Activated gamma-delta T cell (primary cell): ENCODE measurements around the gene REPS2.
"Not testable (repeated sequence)": the region's sequence is repeated elsewhere in the genome, so short reads cannot be mapped to it uniquely, and the experiment has no call there.

Experiments used
- DNase-seq: peaks from one replicate; lab custom pipeline; 2025; lab: John Stamatoyannopoulos, UW
- total RNA-seq, 2 donors: gene quantifications; one replicate each; lab custom pipeline; 2026; lab: John Stamatoyannopoulos, UW

REPS2 gene
- total RNA-seq = 1.1 to 3.8 reads per million in 2 donors

DNA sequence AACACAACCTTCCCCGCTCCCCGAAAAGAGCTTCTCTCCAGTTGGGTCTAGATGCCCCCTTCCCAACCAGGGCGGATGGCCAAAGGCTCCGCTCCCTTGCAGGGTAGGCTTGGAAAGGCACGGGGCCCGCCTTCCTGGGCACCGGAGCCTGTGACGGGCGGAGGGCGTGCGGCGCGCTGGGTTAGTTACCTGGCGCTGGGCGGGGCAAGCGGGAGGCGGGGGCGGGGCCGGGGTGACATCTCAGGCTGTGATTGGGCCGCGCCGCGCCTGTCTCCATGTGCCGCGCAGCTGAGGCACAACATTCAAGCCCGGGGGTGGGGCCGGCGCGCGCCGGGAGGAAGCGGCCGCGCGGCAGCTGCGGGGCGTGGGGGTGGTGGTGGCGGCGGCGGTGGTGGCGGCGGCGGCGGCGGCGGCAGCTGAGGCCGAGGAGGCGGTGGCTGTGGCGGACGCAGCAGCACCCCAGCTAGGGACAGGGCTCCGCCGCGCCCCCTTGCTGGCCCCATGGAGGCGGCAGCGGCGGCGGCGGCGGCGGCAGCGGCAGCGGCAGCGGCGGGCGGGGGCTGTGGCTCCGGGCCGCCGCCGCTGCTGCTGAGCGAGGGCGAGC lies at the start of gene REPS2:
REPS2 (plus strand) TSS at position 298 of the 604 bp plus-strand sequence; CDS start at position 502, 204 bp downstream.
- DNase-seq = peak; percentile 65

DNA sequence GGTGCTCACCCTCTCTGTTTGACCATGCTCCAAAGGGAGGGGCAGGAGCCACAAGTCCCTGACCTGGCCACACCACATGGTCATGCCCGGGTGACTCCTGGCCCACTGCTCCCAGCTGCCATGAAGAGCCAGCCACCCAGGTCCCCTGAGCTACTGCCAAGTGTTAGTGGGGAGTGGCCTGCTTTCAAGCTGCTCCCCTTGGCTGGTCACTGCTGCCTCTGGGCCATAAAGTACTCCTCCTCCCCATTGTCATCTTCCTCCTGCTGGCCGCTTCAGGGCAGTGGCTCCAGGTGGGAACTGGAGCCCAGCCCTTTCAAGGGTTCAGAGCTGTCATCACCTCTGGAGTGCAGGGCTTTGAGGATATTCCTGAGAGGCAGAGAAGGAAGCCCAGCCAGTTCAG lies 49.0 kb upstream of the REPS2 start:
- no peak for DNase-seq

DNA sequence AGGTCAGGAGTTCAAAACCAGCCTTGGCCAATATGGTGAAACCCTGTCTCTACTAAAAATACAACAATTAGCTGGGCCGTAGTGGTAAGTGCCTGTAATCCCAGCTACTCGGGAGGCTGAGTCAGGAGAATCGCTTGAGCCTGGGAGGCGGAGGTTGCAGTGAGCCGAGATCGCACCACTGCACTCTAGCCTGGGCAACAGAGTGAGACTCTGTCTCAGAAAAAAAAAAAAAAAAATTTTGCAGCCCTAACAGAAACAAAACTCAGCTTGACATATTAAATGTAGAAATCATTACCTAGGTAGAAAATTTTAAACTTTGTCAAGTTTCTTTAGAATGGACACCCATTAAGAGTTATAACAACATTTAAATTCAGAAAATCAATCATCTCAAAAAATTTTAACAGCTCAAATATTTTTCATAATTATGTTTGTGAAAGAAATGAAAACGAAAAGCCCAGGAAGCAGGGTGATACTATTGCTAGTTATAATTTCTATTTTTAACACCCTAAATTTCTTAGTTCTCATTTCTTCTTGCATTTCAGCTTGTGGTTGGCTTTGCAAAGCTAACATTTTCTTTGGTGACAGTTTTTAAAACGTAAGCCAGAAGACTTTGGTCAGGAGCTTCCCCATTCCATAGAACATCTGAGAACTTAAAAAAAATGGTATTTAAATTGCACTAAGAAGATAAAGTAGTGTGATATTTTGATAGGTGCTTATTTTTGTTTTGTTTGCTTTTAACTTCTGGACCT lies 43.0 kb upstream of the REPS2 start:
- DNase-seq = no peak

DNA sequence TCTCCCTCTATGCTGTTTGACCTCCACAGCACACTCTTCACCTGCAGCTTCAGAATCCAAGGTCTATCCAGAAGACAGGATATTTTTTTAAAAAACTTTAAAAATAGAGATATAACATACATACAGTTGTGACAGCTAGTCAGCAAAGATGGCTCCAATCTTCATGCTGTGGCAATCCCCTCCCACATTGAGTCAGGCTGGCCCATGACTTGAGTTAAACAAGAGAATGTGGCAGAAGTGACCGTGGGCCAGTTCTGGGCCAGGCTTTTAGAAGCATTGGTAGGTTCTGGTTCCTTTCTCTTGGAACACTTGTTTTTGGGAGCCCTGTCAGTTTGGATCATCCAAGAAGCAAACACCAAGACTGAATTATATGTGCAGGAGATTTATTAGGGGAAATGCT lies 36.1 kb upstream of the REPS2 start:
- DNase-seq = no peak

DNA sequence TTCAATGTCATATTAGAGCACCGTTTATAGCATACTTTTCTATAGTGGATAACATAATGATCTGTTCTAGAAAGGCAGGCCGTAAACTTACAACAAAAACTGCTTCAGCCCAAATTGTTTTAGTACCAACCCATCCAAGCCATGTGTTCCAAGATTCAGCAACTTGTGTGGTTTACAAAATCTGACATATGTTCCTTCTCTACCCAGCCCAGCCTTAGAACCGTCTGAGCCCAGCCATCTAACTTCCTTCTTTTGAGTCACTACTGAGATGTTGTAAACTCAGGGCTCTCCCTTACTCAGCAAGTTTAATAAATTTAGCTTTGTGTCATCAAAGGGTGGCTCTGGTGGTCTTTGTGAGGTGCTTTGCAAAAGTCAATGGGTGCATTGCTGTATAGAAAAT lies 32.4 kb upstream of the REPS2 start:
- DNase-seq = no peak

DNA sequence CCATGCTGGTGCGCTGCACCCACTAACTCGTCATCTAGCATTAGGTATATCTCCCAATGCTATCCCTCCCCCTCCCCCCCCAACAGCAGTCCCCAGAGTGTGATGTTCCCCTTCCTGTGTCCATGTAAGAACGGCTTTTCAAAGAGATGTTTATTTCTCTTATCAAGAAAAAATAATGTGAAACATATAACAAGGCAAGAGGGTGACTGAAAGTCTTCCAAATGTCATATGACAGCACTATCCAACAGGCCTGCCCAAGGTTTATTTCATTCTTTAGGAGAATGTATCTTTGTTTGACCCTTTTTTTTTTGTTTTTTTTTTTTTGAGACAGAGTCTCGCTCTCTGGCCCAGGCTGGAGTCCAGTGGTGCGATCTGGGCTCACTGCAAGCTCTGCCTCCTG lies 29.9 kb upstream of the REPS2 start:
- DNase-seq = no peak

DNA sequence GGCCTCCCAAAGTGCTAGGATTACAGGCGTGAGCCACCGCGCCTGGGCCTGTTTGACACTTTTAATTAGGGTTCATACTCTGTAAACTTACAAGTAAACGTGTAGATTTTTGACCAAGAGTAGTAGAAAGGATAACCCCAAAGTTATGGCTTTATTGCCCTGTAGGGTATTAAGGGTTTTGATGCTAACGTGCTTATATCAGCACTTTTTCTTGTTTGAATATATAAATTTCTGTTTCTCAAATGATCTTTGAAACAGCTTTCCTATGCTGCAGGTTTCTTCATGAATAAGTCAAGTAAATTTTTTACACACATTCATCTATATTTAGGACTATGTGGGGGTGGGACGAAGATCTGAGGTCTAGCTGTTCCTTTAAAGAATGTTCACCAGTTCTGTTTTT lies 29.3 kb upstream of the REPS2 start:
- no peak for DNase-seq

DNA sequence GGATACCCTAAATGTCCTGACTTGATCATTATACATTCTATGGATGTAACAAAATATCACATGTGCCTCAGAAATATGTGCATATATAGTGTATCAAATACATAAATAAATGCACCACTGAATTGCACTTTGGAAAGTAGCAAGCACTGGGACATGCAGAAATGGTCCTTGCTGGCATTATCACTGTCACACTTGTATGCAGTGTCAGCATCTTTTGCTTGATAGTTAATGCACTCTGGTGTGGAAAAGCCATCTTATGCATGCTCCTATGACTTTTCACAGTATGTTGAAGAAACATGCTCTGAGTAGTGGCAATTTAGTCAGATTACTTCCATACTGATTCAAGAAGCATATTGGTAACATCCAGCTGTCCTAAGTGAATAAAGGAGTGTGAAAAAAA lies 27.5 kb upstream of the REPS2 start:
- DNase-seq = no peak

DNA sequence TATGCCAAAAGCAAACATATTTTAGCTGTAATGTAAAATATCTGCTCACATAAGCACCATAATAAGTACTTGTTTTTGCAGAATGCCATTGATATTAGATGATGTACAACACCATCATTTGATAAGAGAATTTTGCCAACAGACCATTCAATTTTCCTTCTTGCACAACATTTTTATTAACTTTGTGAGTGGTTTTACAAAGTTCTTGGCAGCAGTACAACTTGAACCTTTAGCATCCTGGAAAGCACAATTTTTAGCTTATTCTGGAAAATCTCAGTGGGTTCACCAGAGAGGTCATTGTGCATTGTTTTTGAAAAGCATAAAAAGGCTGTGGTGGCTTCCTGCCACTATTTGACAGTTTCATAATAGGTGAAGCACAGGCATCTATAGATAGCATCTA lies 26.4 kb upstream of the REPS2 start:
- no peak for DNase-seq

DNA sequence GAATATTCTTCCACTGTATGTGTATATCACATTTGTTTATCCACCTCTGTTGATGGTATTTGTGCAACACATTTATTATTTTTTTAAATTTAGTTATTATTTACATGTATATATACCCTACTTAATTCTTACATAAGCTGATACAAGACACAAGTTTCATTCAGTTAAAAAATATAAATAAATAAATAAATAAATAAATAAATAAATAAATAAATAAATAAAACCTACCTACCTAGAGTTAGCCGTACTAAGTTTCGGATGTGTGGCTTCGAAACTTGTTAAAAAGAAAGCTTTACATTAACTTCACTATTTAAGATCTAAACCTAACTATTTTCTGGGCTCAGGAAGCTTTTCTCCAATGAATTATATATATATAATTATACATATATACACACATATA lies 23.3 kb upstream of the REPS2 start:
- DNase-seq = no peak

DNA sequence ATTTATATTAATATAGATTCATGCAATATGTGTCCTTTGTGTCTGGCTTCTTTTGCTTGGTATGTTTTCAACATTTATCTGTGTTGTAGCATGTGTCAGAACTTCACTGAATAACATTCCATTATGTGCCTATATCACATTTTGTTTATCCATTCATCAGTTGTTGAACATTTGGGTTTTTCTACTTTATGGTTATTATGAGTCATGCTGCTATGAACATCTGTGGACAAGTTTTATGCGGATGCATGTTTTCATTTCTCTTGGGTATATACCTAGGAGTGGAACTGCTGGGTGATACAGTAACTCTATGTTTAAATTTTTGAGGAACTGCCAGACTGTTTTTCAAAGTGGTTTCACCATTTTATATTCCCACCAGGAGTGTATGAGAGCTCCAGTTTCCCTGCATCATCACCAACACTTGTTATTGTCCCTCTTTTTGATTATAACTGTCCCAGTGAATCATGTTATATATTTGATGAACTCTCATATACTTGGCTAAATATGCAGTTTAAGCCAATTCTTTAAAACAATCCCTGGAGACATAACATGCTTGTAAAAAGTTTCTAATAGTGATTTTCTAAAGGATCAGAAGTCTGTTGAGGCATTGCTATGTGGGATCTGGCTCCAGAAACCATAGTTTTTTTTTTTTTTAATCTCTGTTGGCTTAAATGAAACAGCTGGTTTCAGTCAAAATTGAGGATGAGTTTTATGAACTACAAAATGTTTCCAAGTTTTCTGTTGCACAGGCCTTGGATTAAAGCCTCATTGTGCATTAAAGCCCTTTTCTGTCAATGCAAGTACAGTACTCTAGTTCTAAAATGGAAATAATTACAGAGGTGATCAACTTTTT lies 21.6 kb upstream of the REPS2 start:
- DNase-seq = no peak

DNA sequence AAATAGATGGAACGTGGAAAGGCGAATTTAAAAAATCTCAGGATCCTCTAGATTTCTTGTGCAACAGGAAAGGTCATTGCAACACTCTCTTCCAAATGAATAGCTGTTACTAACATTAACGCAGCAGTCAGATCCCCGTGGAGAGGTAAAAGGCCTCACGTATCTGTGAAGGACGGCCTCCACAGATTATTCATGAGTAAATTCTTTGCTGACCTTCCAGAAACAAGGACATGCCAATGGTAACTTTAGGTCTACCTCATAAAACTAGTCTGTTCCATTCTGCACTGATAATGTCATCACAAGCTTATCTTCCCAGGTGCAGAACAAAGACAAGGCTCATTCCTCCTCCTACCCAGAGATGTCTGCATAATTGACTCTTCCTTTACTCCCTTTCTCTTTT lies 16.1 kb upstream of the REPS2 start:
- no peak for DNase-seq

DNA sequence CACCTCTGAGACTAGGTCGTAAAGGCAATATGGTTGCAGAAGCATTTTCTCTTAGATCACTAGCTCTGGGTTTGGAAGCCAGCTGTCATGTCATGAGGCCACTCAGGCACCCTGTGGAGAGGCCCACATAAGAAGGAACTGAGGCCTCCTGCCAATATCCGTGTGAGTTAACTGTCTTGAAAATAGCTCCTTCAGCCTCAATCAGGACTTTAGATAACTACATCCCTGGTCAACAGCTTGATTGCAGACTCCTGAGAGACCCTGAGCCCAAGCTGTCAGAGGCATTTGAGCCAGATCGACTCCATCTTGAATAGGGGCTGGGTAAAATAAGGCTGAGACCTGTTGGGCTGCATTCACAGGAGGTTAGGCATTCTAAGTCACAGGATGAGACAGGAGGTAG lies 15.1 kb upstream of the REPS2 start:
- no peak for DNase-seq

DNA sequence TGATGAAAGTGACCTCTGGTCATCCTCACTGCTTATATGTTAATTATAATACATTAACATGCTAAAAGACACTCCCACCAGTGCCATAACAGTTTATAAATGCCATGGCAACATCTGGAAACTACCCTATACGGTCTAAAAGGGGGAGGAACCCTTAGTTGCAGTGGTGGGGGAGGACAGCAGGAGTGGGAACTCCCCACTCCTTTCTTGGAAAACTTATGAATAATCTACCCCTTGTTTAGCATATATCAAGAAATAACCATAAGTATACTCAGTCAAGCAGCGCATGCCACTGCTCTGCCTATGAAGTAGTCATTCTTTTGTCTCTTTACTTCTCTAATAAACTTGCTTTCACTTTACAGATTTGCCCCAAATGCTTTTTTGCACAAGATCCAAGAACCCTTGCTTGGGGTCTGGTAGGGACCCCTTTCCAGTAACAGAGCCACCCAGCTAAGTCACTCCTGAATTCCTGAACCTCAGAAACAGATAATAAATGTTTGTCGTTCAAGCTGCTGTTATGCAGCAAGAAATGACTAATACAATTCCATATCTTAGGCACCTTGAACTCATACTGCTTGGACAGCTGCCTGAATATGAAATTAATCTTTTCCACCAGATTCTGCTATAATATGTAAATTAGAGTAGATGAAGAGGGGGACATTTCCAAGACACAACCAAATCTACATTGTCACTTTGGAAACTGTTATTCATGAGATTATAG lies 14.4 kb upstream of the REPS2 start:
- DNase-seq = no peak

DNA sequence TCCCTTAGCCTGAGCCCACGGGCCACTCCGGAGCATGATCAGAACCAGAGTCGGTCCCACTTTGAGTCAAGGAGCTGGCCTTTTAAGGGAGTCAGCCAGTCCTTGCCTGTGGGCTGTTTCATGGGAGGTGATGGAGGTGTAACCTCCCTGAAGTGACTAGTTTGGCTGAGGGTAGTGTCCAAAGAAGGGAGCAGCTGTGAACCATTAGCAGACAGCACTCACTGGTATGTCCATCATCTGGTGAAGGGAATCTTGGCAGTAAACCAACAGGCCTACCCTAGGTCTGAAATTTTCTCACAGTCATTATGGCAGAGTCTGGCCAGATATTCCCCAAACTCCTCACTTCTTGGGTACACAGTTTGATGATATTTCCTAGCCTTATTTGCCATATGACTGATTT lies 12.3 kb upstream of the REPS2 start:
- no peak for DNase-seq

DNA sequence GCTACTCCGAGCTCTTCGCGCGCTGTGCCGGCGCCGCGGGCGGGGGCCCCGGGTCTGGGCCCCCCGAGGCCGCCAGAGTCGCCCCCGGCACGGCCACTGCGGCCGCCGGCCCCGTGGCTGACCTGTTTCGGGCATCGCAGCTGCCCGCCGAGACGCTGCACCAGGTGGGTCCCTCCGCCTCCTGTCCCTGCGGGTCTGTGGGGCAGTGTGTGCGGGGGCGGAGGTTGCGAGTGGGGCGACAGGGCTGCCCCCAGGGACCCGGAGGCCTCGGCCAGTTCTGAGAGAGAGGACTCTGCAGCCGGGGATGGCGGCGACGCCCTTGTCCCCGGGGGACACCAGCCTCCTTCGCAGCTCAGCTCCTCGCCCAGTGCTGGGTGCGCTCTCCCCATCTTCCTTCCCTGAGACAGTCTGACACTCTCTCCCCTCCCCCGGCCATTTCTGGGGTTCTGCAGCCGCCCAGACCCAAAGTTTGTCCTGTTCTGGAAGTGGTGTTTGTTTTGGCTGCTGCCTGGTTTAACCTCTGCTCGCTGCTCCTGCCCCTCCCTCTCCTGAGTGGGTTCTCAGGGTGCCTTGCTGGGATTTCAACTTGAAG lies 609 bp downstream of the REPS2 start:
- DNase-seq = peak; percentile 14

DNA sequence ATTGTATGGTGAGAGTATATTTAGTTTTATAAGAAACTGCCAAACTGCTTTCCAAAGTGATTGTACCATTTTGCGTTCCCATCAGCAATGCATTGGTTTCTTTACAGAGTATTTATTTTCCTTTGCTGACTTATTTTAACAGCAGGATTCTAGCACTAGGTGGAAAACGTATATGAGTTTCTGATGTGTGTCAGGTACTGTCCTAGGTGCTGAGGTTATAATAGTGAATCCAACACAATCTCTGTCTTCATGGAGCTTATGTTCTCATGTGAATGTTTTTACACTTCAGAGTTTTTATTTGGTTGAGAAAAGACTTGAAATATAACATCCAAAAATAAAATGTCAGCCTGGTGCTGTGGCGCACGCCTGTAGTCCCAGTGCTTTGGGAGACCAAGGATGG lies 4.0 kb downstream of the REPS2 start:
- no peak for DNase-seq

DNA sequence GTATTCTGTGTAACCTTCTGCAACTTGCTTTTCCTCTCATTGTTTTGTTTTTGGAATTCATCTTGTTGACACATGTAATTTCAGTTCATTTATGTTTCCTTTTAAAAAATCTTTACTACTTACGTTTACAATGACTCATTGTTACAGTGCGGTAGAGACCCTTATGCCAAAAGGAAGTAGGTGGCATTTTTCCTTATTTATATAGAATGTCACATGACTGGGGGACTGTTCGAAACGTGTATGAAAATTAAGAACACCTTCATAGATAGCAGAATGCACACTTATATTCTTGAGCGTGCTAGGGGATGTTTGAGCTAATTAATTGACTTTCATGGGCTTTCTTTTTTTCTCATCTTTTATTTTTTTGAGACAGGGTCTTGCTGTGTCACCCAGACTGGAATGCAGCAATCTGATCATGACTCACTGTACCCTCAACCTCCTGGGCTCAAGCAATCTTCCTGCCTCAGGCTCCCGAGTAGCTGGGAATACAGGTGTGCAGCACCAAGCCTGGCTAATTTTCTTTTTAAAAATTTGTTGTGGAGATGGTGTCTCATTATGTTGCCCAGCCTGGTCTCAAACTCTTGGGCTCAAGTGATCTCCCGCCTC lies 7.3 kb downstream of the REPS2 start:
- no peak for DNase-seq

DNA sequence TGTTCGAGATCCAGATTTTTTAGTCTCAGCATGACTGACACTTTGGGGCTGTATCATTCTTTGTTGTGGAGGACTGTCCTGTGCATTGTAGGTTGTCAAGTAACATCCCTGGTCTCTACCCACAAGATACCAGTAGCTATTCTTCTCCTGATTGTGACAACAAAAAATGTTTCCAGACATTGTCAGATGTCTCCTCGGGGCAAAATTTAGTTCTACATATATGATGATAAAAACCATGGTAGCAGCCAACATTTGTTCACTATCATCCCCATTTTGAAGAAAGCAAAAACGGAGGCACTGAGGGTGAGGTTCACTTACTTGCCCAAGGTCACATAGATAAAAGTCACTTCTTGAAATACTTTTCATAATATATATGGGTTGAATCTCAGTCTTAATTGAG lies 11.3 kb downstream of the REPS2 start:
- no peak for DNase-seq

DNA sequence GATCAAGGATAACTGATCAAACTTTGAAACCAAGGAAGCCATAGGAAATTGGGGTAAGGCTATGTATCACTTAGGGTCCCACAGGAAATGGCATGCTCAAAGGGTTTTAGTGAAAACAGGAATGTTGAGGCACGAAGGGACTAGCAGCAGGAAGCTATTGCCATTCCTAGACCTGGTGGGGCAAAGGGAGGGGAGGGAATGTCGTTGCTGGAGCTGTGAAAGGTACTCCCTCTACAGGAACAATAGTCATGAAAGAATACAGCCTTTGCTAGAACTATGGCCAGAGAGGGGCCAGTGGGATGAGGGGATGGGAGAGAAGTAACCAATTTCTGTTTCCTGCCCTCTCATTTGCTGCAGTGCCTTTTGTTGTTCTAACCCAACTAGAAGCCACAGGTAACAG lies 11.9 kb downstream of the REPS2 start:
- DNase-seq = no peak

DNA sequence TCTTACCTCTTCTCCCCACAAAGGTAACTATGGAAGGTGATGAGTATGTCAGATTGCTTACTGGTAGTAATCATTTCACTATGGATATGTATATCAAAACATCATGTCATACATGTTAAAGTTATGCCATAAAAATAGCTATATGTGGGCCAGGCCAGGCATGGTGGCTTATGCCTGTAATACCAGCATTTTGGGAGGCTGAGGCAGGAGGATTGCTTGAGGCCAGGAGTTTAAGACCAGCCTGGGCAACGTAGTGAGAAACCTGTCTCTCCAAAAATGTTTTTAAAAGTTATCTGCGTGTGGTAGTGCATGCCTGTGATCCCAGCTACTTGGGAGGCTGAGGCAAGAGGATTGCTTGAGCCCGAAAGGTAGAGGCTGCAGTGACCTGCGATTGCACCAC lies 16.2 kb downstream of the REPS2 start:
- not testable (repeated sequence) for DNase-seq
